ENCODE data around the gene SYK. TPM values are rescaled to one million over a fixed set of nuclear protein-coding genes. Genes with fewer than 3 reads are reported as not detected.

The SYK gene
- polyA plus RNA-seq, 4 donors, result 27.4 to 37.3 (median 30.1) TPM

DNA sequence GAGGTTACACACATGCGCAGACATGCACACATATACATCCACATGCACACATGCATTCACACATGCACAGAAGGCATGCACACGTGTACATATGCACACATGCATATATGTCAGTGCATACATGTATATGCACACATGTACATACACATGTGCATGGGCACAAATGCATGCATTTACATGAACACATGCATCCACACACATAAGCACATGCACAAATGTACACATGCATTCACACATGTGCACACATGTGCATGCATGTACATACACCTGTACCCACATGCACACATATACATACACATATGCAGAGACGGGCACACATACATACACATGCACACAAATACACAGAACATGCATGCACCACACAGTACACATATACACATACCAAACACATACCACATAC, 97.7 kb downstream of the SYK start:
- DNase-seq (ENCODE audit: low read depth in 4 of 4, low spot score in 2 of 4), result no peak

DNA sequence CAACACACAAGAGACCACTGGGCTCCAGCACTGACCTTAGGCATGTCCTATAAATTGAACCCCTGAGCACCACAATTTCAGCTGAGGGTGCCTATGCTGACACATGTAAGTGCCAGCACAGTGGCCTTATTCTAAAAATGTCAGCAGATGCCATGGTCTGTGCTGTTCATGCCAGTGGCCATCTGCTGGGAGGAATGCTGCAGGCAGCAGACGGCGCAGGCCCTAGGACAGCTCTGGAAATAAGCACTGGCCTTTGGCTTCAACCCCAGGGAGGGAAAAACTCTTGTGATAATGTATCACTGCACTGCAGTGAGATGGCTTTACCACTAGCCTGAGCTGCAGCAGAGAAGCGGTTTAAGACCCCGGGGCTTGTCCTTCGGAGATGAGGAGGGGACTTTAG, 98.5 kb downstream of the SYK start:
- no peak for DNase-seq (ENCODE audit: low read depth in 4 of 4, low spot score in 2 of 4)

DNA sequence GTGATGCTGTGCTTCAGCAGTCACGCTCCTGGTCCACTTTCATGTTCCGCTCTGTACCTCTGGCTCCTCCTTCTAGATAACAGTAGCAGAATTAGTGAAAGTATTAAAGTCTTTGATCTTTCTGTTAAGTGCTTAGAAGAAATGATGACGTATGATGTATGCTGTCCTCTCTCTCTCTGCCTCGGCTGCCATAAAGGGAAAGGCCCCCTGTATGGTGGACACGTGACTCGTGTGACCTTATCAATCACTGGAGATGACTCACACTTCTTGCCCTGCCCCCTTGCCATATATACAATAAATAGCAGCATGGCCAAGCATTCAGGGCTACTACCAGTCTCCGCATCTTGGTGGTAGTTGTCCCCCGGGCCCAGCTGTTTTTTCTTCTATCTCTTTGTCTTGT, 100.3 kb downstream of the SYK start:
- DNase-seq (ENCODE audit: low read depth in 4 of 4, low spot score in 2 of 4), result no peak

DNA sequence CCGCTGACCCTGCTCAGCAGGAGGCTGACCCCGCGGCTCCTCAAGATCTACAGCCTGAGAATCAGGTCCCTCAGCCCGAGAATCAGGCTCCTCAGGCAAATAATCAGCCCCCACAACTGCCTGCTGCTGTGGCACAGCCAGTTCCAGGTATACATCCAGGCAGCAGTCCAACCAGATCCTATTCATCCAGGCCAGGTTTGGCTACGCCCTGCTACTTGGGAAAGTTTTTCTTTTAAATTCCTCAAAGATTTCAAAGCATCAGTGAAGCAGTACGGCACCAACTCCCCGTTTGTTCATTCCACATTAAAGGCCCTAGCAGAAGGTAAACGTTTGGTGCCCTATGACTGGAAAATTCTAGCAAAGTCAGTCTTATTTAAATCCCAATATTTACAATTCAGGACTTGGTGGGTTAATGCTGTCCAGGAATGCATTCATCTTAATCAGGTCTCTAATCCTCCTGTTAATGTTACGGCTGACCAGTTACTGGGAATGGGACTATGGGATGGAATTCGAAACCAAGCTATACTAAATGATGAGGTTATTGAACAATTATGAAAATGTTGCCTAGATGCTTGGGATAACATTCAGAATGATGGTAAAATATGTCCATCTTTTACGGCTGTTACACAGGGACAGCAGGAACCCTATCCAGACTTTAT, 102.3 kb downstream of the SYK start:
- no peak for DNase-seq (ENCODE audit: low read depth in 4 of 4, low spot score in 2 of 4)

DNA sequence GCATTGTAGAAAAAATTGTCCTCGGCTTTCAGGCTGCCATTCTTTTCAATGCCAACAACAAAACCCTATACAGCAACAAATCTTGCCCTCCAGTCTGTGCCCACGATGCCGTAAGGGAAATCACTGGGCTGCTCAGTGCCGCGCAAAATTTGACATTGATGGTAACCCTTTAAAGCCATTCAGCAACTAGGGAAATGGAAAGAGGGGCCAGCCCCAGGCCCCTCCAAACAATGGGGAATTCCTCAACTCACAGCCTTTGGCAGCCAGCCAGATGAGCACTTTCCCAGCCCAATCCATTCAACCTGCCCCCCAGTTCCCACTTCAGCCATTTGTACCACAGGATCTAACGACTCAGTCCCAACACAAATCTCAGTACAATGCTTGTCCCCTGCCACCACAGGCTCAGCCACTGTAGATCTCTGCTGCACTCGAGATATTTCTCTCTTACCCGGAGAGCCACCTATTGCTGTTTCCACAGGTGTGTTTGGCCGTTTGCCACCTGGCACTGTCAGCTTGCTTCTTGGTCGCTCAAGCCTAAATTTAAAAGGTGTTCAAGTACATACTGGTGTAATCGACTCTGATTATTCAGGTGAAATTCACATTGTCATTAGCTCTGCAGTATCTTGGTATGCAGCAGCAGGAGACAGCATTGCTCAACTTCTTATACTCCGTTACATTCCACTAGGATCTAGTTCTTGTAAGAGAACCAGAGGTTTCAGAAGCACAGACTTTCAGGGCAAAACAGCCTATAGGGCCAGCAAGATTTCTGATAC, 103.3 kb downstream of the SYK start:
- DNase-seq (ENCODE audit: low read depth in 4 of 4, low spot score in 2 of 4), result no peak

DNA sequence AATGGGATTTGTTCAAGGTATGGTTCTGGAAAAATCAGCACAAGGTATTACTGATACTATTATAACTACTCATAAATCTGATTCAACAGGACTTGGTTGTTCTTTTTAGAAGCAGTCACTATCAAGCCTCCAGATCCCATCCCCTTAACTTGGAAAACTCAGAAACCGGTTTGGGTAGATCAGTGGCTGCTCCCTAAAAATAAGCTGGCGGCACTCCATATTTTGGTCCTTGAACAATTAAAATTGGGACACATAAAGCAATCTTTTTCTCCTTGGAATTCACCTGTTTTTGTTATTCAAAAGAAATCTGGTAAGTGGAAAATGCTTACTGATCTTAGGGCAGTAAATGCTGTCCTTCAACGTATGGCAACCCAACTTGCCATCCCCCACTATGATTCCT, 104.2 kb downstream of the SYK start:
- DNase-seq (ENCODE audit: low read depth in 4 of 4, low spot score in 2 of 4), result no peak

DNA sequence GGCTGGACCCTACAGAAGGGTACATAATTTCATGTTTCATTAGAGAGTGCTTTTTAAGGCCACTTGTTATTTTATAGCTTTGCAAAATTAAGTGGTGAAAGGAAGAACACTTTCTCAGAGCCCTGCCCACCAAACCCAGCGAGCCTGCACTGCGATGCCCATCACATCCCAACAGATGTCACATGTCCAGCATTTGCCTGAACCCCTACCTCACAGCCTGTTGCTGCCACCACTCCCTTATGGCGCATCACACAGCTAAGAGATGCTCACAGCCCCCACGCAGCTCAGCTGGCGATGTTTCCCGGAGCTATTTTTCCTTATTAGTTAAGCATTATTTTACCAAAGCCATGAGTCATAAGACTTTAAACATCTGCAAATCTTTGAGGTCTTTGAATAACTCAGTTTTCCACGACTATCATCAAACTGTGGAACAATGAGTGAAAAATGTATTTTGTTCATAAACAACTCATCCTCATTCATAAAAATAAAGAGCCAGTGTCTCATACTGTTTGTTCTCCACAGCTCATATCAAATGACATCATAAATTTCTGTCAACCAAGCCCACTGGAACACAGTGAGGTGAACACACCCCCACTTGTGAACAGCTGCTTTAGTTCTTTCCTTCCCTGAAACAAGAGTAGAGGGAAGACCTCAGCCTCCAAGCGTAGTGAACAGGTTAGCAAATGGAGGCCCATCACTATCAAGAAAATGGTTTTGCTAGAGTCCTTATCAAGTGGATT, 104.9 kb downstream of the SYK start:
- DNase-seq (ENCODE audit: low read depth in 4 of 4, low spot score in 2 of 4), result no peak

DNA sequence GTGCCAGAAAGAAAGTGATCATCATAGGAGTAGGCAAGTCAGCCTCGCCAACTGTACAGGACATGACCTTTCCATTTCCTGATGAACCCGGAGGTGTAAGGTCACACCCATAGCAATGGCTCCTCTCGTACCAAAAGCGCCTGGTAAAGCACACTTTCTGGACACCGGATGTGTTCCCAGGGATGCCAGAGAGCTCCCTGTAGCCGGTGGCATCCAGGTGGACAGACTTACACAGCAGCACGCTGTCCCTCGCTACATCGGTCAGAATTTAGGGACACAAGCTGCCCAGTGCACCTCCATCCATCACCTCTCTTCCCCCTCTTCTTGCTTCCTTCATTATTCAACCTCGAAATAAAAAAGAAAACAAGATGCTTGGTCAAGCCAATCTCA, 105.4 kb downstream of the SYK start:
- no peak for DNase-seq (ENCODE audit: low read depth in 4 of 4, low spot score in 2 of 4)

DNA sequence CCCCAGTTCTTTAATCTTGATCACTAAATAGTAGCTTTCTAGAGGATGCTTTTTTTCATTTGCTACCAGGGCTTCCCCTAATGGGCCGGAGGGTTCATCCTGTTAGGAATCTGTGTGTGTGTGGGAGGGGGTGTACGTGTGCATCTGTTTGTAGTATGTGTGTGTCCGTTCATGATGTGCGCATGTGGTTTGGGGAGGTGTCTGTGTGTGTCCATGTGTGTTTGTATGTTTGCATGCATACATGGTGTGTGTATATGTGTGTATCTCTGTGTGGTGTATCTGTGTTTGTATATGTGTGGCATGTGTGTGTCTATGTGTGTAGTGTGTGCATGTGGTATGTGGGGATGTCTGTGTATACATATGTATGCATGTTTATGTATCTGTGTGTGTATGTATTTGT, 106.2 kb downstream of the SYK start:
- DNase-seq (ENCODE audit: low read depth in 4 of 4, low spot score in 2 of 4), result no peak

DNA sequence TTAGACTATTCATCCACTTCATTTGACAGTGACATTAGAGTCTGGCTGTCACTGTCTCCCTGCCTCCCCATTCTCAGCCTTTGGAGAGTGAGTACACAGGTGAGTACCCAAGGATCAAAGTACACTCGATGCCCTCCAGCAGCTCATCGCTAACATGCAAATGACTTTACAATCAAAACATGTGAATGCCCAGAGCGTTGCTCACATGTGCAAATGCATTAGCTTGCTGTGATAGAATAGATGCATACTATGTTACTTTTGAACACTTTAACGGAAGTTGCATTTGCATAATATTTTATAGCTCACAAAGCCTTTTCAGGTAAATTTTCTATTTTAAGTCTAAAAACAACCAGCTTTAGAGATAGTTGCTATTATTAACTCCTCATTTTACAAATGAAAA, 107.6 kb downstream of the SYK start:
- DNase-seq (ENCODE audit: low read depth in 4 of 4, low spot score in 2 of 4), result no peak

DNA sequence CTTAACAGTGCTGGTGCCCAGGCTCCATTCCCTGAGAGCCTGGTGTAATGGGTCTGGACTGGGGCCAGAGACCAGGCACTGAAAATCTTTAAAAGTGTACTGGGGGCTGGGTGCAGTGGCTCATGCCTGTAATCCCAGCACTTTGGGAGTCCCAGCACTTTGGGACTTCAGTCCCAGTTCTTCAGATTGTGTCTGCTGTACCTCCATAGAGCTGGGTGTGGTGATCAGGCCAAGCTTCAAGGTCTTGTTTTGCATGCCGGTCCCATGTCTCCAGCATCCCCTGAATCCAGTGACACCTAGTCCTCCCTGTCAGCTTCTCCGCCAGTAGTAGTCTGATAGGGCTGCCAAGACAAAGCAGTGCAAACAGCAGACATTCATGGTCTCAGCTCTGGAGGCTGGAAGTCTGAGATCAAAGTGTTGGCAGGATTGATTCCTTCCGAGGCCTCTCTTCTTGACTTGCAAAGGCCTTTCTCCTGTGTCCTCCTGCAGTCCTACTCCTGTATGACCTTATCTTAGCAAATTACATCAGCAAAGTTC, 108.2 kb downstream of the SYK start:
- no peak for DNase-seq (ENCODE audit: low read depth in 4 of 4, low spot score in 2 of 4)

DNA sequence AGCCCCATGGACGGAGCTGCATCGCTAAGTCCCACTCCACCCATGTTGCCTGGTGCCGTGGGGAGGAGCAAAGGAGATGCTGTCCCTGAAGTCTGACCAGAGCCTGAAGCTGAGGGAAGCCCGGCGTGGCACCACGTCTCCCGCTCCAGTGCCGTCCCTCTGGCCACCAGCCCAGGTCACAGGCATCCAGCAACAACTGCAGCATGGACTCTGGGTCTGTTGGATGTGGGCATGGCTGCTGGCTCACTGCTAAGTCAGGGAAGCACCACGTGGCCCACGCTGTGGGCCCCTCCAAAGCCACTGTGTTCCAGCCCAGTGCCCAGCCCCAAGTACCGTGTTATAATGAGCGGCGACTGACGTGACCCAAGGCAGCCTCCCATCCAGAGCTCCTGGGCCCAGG, 112.6 kb downstream of the SYK start:
- DNase-seq (ENCODE audit: low read depth in 4 of 4, low spot score in 2 of 4), result no peak

DNA sequence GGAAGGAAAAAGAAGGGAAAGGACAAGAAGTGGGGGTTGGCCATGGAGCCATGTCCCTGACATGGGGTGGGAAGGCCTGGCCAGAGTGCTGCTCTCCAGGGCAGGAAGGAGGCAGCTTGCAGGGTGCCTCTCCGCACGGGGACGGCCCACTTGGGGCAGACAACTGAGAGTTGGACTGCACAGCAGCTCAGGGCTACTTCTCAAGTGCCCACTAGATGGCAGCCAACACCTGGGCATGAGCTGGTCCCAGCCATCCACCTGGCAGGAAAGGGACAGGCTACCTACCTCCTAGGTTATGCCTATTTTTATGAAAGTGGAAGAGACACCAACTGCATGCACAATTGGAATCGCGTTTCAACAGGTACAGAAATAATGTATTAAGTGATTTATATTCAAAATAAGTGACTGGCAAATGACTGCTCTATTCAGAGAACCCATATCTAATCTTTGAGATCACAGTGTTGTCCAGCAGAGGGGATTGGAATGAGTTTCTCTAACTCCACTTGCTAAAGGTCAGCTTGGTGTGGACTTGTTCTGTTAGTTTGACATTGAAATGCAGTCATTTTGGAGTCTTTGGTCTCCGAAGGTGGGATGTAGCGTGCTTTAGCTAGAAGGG, 113.4 kb downstream of the SYK start:
- peak in 3 of 4 donors; percentile 39 to 62 (median 61) for DNase-seq (ENCODE audit: low read depth in 4 of 4, low spot score in 2 of 4)

DNA sequence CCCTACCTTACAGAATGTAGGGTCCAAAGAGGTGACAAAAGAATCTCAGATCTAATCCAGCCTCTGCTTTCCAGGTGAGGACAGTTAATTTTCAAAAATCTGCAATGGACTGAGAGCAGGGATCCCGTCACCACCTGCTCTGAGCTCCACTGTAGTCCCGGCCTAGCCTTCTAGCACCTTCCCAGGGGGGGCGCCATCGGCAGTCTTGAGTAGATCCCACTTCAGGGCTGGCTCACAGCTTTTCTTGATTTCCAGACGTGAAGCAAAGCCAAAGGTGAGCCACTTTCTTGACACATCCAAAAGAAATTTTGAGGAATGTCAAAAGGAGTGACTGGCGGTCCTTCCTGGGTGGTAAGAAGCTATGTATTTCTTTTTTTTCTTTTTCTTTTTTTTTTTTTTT, 114.1 kb downstream of the SYK start:
- no peak for DNase-seq (ENCODE audit: low read depth in 4 of 4, low spot score in 2 of 4)

DNA sequence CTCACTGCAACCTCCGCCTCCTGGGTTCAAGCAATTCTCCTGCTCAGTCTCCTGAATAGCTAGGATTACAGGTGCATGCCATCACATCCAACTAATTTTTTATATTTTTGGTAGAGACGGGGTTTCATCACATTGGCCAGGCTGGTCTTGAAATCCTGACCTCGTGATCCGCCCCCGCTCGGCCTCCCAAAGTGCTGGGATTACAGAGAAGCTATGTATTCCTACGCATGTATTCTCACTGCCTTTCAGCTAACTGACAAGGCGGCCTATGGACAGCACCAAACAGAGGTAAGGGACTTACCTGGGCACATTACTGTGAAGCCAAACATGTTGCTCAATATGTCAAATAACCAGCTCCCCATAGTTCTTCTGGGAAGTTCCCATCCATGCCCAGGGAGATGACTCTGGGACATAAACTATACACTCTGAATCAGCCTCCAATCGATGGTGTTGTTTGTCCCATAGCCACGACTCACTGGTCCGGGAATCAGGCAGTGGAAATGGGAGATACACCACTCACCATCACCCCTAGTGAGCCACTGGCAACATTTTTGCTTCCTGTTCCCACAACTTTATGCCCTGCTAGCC, 114.6 kb downstream of the SYK start:
- DNase-seq (ENCODE audit: low read depth in 4 of 4, low spot score in 2 of 4), result no peak

DNA sequence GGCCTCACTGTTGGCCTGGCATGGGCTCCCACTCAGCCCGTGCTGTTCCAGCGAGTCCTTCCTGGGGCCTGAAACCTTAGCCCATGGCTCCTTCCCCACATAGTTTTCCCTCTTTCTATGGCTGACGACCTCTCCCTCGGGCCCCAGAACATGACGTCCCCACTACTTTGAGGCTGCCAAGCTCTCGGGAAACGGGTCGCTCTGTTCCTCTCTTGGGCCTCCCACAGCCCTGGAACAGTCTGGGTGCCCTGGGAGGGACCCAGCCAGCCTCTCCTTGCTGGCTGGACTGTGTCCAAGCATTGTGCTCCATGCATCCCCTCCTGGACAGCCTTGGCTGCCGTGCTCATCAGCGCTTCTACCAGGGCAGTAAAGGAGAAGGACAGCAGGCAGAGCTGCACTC, 118.3 kb downstream of the SYK start:
- DNase-seq (ENCODE audit: low read depth in 4 of 4, low spot score in 2 of 4), result no peak

DNA sequence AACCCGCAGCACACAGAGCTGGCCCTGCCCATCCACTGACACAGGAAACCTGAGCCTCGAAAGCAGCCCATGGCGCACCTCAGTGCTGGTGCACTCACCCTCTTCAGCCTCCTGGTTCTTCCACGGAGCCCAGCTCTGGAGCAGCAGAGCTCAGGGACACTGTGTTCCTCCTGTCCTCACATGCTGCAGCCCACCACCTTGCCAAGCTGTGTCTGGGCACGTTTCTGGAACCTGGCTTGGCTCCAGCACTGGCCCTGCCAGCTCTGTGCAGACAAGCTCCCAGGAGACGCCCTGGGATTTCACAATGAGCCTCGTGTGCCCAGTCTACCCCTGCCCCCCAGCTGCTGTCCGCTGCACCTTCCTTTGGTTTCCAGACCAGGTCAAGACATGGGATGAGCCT, 119.5 kb downstream of the SYK start:
- DNase-seq (ENCODE audit: low read depth in 4 of 4, low spot score in 2 of 4), result no peak

DNA sequence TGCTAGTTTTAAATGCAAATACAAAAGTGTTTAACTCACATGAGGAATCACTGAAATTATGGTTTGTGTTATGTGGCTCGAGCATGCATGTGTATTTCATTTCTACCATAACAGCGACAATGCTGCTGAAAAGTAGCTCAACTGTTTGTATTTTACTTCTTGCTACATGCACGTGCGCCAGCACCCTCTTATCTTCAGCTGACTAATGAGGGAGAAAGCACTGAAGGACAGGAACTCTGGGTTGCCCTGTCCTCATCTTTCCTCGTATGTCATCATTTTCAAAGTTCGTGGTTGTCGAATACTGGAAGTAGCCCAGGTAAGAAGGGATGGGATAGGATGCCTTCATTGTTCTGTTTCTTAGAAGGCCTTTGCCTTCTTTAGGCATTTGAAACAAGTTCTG, 120.3 kb downstream of the SYK start:
- DNase-seq (ENCODE audit: low read depth in 4 of 4, low spot score in 2 of 4), result no peak

DNA sequence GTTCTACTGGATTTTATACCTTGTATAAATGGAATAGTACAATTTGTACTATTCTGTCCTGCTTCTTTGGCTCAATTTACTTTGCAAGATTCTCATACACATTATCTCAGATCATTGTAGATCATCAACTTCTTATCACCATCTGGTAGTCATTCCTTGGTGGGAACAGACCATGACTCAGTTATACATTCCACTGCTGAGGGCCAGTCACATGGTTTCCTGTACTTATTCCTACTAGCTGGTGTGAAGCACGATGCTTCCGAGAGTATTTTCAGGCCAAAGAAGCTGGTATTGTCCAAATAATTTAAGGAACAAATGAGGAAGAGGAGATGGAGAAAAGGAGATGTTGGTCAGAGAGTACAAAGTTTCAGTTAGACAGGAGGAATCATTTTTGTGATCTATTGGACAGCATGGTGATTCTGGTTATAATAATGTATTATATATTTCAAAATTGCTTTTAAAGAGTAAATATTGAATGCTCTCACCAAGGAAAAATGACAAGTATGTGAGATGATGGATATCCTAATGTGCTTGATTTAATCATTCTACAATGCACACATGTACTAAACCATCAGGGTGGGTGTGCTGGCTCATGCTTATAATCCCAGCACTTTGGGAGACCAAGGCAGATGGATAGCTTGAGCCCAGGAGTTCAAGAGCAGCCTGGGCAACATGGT, 124.1 kb downstream of the SYK start:
- no peak for DNase-seq (ENCODE audit: low read depth in 4 of 4, low spot score in 2 of 4)

DNA sequence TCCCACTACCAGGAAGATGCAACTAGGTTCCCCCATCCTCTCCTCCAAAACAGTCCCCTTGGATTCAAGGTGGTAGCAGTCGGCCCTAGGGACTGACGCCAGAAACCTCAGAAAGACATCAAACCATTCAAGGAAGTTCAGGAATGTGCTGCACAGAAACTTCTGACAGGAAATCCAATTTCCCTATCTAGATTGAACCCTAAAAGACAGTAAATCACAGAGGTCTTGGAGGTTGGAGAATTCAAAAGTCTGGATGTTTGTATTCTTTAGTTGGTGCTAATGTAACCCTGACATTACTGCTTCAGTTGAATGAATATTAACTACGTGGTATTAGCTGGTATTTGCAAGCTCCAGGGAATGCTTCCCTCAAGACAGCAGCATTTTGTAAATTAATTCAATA, 125.3 kb downstream of the SYK start:
- no peak for DNase-seq (ENCODE audit: low read depth in 4 of 4, low spot score in 2 of 4)
